ENCODE measurements around the gene HIP1R.

HIP1R gene

DNA sequence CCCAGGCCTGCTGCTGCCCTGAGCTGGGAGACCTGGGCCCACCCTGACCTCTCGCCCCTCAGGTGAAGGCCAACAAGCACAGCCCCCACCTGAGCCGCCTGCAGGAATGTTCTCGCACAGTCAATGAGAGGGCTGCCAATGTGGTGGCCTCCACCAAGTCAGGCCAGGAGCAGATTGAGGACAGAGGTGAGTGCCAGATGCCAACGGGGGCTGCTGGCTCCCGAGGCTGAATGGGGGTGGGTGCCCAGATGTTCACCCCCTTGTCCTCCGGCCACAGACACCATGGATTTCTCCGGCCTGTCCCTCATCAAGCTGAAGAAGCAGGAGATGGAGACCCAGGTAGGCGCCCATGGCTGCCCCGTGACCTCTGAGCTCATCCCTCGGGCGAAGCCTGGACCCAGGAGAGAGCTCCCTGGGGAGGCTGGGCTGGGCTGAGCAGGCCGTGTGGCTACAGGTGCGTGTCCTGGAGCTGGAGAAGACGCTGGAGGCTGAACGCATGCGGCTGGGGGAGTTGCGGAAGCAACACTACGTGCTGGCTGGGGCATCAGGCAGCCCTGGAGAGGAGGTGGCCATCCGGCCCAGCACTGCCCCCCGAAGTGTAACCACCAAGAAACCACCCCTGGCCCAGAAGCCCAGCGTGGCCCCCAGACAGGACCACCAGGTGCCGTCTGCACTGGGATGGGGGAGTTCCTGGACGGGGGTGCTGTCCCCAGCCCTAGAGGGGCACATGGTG lies 25.8 kb downstream of the HIP1R start:
- no peak for DNase-seq (ENCODE audit: low spot score)

- no peak for DNase-seq (ENCODE audit: low spot score)
These were observed 26.3 kb downstream of the HIP1R start for GRCh38 chr12:122861587-122861970.

DNA sequence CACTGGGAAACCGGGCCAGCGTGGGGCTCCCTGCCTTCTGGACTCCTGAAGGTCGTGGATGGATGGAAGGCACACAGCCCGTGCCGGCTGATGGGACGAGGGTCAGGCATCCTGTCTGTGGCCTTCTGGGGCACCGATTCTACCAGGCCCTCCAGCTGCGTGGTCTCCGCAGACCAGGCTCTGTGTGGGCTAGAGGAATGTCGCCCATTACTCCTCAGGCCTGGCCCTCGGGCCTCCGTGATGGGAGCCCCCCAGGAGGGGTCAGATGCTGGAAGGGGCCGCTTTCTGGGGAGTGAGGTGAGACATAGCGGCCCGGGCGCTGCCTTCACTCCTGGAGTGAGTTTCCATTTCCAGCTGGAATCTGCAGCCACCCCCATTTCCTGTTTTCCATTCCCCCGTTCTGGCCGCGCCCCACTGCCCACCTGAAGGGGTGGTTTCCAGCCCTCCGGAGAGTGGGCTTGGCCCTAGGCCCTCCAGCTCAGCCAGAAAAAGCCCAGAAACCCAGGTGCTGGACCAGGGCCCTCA lies 26.9 kb downstream of the HIP1R start:
- no peak for DNase-seq (ENCODE audit: low spot score)

DNA sequence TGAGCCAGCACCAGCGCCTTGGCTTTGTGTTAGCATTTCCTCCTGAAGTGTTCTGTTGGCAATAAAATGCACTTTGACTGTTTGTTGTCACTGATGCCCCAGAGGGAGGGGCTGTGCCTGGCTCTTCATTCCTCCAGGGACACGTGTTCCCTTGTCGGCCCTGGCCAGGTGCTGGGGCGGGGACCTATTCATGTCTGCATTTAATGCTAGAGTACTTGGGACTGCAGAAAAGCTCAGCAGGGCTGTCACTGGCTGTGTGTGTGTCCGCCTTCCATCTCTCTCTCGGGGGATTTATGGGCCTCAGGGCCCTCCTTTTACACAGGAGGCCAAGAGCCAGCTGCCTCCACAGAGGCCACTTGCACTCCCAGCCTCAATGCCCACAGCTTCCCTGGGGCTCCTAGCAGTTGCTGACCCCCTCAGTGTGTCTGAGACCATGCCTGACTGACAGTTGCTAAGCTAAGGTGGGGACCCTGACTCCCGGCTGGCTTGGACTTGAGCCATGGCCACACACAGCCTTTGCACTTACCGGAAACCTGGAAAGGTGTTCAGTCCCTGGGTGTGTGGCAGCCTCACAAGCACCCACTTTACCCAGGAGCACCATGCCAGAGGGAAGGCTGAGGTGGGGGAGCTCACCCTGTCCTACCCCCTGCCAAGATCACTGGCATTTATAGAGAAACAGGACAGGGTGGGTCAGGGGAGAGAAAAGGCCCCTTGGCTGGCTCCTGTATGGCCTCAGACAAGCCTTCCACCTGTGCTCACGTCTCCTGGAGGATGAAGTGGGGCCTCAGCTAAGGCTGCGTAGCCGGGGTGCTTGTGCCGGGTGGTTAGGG lies 27.8 kb downstream of the HIP1R start:
- no peak for DNase-seq (ENCODE audit: low spot score)

DNA sequence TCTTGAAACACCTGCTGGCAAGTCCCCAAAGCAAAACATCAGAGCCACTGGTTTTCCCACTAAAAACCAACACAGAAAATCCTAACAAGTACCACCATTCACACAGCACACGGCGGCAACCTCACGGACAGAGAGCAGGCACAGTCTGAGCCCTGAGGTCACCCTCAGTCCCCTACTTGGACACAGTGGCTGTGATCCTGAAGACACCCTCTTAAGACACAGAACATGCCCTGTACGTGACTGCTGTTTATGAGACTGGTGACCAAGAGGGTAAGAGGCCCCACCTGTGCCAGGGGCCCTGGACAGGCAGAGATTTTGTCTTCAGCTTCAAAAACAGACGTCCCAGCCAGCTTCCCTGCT lies 29.6 kb downstream of the HIP1R start:
- DNase-seq (ENCODE audit: low spot score), result no peak

GRCh38 chr12:122865268-122866231 lies 30.3 kb downstream of the HIP1R start:
- no peak for DNase-seq (ENCODE audit: low spot score)

- DNase-seq (ENCODE audit: low spot score), result no peak
These were observed 31.1 kb downstream of the HIP1R start for GRCh38 chr12:122866379-122866778.

DNA sequence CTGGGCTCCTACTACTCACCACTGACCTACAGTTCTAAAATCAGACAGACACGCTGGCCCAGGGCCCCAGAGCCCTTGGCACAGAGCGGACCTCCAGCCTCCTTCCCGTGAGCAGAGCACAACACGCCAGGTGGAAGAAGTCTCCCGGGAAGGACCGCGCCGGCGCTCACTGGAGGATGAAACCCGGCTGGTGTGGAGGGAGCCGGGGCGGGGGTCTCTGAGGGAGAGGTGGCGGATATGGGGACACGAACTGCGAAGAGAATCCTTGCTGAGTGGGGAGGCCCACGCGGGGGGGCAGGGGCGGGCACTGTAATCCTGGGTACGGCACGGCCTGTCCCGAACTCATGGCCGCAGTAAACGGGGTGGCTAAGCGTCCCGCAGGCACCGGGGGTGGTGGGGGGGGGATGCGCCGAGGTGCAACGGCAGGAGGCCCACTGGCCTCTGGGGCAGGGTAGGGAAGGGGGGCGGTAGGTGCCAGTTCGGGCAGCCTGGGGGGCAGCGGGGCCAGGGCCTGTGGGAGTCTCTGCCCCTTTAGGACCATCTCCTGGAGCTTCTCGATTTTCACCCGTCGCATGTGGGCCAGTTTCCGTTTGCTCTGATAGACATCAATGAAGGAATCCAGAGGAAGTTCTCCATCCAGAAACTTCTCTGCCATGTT lies 31.8 kb downstream of the HIP1R start:
- DNase-seq (ENCODE audit: low spot score), result no peak

- DNase-seq (ENCODE audit: low spot score), result no peak
These were observed 32.6 kb downstream of the HIP1R start for GRCh38 chr12:122867691-122868461.

DNA sequence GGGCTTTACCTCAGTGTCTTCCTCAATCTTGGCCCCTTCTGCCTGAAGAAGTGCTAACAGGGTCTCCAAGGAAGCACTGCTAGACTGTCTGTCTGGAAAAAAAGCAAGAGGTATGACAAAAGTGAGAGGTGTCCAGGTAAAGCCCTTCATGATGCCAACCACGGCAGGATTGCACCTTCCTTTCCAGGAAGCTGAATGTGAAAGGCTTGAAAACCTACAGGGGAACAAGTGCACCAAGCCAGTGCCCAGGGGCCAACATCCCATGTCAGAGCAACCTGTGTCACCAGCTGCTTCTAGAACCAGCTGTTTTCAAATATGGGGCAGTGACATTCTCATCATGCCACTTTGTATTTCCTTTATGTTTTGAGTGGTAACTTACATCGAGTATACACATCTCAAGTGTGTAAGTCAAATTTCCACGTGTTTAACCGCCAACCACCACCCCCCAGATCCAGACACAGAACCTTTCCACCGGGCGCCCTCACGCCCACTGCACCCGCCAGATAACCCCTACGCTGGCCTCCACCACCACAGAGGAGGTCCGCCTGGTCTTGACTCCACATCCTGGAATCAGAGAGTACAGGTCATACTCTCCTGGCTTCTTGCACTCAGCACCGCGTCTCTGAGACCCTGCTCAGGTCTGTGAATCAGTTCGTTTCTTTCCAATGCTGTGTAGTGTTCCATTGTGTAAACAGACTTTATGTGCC lies 33.4 kb downstream of the HIP1R start:
- no peak for DNase-seq (ENCODE audit: low spot score)

GRCh38 chr12:122869207-122869973 lies 34.1 kb downstream of the HIP1R start:
- no peak for DNase-seq (ENCODE audit: low spot score)

DNA sequence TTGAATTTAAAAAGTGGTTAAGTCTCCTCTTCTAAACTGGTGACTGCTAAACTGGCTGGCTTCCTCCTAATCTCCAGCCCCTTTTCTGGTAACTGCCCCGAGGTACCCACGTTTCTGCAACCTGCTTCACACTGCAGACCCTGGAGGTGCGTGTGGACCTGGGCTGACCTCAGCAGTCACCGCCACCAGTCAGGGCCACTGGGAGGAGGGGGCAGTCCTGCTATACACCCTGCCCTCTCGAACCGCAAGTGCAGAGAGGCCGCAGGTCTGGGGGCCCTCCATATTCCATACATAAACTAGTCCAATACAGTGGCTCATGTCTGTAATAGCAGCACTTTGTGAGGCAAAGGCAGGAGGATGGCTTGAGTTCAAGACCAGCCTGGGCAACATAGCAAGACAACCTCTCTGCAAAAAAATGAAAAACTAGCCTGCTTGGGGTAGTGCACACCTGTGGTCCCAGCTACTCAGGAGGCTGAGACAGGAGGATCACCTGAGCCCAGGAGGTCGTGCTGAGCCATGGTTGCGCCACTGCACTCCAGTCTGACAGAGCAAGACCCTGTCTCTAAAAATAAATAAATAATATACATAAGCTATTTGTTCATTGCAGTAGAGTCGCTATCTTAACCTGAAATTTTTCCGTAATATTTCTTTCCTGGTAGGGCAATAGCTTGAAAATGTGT lies 35.0 kb downstream of the HIP1R start:
- no peak for DNase-seq (ENCODE audit: low spot score)

GRCh38 chr12:122870867-122871664 lies 35.8 kb downstream of the HIP1R start:
- no peak for DNase-seq (ENCODE audit: low spot score)

- DNase-seq (ENCODE audit: low spot score), result peak; percentile 79
These were observed 36.9 kb downstream of the HIP1R start for GRCh38 chr12:122871851-122872780.

DNA sequence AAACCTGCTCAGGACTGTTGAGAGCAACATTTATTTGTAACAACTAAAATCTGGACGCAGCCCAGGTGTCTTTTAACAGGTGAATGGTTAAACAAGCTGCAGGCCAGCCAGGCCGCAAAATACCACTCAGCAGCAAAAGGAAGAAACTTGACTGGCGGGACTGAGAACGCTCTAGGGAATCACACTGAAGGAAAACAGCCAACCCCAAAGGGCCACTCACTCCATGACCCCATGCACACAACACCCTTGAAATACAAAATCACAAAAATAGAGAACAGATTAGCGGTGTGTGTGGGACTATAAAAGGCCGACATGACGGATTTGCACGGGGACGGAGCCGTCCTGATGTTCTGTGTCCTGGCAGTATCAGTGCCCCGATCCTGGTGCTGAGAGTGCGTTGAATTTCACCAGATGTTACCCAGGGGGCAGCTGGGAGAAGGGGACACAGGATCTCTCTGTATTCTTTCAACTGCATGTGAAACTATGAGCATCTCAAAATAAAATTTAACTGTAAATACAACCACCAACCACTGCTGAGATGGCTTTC lies 37.6 kb downstream of the HIP1R start:
- DNase-seq (ENCODE audit: low spot score), result no peak

DNA sequence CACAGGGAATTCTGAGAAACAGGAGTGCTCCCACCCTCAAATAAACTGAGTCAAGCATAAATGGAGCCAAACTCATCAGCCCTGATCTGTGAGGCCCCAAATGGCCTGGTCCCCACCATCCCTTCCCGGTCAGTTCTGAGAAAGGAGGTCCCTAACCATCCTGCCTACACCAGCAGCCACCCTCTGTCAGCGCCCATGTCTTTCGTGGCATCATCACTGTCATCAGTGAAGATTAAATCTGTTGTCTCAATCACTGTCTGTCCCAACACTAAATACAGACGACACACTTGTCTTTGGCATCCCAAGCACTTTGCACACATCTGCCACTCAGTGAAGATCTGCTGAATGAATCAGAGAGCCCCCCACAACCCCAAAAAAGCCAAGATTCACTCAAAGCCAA lies 38.3 kb downstream of the HIP1R start:
- DNase-seq (ENCODE audit: low spot score), result no peak

DNA sequence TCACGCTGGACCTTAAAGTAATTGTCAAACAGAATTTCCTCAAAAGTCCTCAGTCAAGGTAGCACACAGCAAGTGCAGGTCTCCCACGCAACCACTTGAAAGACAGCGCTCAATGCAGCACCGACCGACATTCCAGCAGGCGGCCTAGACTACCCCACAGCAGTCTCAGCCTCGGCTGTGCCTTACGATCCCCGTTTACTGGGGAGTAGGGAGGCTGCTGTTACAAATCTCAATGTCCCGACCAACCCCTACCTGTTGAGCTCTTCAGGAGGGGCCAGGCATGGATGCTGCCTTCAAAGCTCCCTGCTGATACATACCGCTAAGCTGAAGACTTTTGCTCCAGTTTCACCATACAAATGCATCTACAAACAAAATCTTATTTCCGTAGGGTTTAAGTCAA lies 38.8 kb downstream of the HIP1R start:
- DNase-seq (ENCODE audit: low spot score), result no peak

All from globus pallidus (tissue), 1 donor.